Measurements from ENCODE around the gene ARHGEF16.

DNA sequence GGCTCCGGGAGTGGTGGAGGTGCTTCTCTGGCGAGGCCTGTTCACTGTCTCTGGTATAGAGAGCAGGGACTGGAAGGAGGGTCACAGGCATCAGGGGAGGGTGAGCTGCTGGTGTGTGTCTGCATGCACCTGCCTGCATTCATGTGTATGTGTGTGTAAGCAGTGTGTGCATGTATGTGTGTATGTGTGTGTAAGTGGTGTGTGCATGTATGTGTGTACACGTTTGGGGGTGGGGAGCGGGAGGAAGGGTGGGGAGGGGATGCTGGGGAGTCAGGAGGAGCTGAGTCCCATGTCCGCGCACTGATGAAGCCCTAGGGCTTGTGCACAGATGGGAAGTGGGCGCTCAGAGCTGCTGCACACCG, 49.0 kb downstream of the ARHGEF16 start:
- TF ChIP-seq, protein P1, sequence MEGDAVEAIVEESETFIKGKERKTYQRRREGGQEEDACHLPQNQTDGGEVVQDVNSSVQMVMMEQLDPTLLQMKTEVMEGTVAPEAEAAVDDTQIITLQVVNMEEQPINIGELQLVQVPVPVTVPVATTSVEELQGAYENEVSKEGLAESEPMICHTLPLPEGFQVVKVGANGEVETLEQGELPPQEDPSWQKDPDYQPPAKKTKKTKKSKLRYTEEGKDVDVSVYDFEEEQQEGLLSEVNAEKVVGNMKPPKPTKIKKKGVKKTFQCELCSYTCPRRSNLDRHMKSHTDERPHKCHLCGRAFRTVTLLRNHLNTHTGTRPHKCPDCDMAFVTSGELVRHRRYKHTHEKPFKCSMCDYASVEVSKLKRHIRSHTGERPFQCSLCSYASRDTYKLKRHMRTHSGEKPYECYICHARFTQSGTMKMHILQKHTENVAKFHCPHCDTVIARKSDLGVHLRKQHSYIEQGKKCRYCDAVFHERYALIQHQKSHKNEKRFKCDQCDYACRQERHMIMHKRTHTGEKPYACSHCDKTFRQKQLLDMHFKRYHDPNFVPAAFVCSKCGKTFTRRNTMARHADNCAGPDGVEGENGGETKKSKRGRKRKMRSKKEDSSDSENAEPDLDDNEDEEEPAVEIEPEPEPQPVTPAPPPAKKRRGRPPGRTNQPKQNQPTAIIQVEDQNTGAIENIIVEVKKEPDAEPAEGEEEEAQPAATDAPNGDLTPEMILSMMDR (IDR thresholded peaks at IDR 0.05), result no peak
- no peak for TF ChIP-seq EZH2 (IDR thresholded peaks at IDR 0.05; ENCODE audit: borderline replicate concordance, insufficient read depth, low read depth, low read length, poor library complexity, severe bottlenecking)
